NCI-H524 treated with DMSO at 0.1 percent for 48 hours (cell line): ENCODE measurements around the gene GCC1.

Source experiments
- DNase-seq: peaks from one replicate; lab custom pipeline; 2025; lab: John Stamatoyannopoulos, UW

GCC1 gene

DNA sequence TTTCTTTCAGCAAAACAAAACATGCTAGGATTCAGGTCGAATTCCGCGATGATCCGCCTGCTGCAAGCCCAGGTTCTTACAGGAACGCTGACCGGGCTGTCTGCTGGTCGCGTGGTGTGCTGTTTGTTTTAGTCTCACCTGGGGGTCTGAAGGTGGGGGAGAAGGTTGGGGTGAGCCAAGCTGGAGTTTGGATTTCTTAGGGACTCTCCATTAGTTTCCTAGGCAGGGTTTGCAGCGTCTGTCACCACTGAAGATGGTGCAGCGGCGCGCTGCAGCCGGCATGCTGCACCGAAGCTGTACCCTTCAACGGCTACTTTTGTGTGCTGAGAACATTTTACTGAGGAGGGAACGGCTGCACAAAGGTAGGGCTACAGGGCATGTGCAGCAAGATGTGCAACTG, 48.7 kb downstream of the GCC1 start:
- DNase-seq: no peak

GRCh38 chr7:127536394-127536691, 49.1 kb downstream of the GCC1 start:
- no peak for DNase-seq

DNA sequence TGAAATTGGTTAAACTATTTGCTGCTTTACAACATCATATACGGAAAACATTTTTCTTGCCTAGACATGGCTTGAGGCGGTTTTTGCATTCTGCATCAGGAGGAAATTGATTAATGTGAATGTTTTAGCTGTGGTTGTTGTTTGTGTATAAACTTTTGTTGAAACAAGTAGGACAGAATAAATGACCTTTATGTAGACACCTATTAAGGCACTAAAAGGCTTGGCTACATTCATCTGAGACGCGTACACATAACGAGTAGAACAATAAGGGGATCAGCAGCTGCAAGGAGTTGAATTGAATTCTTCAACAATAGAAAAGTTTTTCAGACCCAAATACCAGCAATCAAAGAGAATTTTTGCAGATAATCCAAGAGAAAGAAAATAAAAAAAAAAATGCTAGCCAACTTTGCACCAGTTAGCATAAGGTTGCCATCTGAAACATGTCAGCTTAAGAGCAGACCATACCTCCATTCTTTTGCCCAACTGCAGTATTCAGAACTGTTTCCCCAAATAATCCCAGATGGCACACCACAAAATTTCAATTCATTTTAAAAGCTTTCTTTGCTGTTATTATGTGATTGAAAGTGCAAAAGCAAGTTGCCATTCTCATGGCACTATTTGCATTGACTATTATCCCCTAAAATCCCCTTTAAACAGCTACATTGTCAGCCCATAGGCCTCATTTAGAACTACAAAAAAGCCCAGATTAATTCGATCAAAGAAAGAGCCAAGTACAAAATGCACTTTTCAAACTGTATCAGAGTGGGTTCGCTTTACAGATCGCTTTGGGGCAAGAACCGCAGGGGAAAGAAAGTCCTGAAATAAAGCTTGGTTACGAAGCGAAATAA, 49.6 kb downstream of the GCC1 start:
- no peak for DNase-seq

- DNase-seq: no peak
Observed at GRCh38 chr7:127534636-127535035, 50.8 kb downstream of the GCC1 start.

DNA sequence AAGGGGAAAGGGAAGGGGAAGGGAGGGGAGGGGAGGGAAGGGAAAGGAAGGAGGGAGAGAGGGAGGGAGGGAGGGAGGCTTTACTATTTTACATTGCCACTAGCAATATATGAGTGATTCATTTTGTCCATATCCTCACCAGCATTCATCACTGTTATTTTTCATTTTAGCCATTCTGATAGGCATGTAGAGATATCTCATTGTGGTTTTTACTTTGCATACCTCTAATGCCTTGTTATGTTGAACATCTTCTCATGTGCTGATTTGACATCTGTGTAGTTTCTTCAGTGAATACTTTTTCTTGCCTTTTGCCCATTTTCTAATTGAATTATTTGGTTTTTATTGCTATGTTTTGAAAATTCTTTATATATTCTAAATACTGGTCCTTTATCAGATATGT, 52.7 kb downstream of the GCC1 start:
- DNase-seq: no peak

DNA sequence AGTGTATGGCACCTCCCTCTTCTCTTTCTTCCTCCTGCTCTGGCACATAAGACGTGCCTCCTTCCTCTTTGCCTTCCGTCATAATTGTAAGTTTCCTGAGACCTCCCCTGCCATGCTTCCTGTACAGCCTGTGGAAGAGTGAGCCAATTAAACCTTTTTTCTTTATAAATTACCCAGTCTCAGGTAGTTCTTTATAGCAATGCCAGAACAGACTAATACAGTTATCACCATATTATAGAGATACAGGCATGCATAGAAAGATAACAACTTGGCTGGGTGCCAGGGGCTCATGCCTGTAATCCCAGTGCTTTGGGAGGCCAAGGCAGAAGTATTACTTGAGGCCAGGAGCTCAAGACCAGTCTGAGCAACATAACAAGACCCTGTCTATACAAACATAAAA, 53.2 kb downstream of the GCC1 start:
- DNase-seq: no peak
